Stimulated activated CD8-positive, alpha-beta memory T cell treated with anti-CD3 and anti-CD28 coated beads, Interleukin-15, amount 100 ng/mL, for 4 hours (primary cell): ENCODE data around the gene LRRC25.

Source experiments
- DNase-seq, 2 donors: peaks; one replicate each; pipeline ENCODE4 v3.0.0-alpha.2; 2020; ENCODE audit warnings: low read depth in 2 of 2

Gene LRRC25

DNA sequence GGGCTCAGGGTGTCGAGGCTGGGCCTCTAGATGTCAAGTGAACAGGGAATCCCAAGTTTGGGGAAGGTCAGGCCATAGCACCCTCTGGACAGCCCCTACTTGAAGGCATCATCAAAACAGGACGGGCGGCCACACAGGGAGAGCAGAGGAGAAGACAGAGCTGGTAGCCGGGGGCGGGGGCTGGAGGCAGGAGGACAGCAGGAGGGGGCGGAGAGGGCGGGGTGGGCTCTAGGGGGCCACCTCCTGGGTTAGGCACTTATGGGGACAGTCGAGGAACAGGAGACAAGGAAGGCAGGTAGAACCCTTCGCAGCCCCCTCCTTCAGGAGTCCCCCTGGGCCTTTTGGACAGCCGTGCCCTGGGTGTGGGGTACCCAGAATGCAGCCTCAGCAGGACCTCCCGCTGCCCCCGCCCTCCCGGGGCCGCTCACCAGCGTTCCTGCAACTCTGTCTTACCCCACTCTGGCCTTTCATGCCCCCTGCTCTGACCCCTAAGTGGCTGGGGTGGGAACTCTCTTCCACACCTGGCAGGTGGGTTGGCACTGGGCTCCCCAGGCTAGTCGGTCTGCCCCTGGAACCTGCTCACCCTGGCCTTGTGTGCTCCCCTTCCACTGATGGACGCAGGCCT, 27.6 kb upstream of the LRRC25 start:
- no peak for DNase-seq

DNA sequence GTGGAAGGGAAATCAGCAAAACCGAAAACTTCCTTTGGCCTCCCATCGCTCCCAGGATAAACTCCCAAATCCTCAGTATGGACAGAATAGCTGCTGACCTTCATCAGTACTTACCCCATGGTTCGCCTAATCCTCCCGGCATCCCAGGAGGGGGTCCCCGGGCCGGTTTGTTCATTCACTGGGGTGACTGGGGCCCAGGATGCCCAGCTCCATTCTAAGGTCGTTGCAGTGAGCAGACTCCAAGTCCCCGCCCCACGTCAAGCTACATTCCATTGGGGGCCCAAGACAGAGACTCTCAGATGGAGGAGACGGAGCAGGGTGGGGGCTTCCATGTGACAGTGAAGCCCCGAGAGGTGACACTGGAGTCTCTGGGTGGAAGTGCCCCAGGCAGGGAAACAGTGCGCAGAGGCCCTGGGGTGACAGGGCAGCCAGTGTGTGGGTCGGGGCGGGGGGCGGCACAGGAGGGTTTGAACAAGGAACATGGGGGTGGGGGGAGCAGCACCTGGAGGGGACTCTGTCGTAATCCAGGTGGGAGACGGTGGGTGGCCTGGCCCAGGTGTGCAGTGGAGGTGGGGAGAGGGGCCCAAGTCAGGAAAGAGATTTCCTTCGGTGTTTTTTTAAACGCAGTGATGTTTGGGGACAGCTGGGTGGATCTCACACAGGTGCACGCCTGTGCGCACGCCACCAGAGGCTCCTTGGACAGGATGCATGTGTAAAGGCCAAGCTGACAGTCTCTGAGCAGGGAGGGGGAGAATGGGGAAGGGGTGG, 26.9 kb upstream of the LRRC25 start:
- no peak for DNase-seq

DNA sequence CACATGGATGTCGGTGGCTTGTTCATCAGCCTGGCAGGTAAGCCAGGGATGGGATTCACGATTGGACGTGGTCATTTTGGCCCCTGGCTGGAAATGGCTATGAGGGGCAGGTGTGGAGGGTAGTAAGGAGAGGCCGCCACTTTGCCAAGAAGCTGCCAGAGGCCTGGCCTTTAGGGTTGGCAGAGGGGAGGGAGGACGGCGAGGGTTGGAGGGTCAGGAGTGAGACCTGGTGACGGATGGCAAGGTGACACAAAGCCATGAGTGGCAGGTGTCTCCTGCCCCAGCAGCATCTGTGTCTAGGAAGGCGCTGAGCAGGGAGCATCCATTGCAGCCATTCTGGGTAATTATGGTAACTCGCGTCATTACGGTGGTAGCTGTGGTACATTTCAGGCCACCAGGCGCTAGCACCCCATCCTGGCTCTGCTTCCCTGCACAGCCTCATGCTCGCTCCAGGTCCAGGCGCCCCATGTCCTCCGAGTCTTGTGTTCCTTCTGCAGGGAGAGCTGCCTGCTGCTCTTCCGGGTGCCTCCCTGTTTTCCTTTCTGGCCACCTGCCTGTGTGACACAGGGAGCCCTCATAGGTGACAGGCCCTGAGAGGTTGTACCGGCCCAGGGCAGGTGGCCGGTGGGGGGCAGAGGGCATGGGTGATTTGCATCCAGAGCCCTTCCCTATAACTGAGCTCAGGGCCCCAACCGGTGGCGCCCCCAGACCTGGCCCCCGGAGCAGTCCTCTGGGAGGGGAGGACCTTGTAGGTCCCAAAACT, 26.0 kb upstream of the LRRC25 start:
- no peak for DNase-seq

DNA sequence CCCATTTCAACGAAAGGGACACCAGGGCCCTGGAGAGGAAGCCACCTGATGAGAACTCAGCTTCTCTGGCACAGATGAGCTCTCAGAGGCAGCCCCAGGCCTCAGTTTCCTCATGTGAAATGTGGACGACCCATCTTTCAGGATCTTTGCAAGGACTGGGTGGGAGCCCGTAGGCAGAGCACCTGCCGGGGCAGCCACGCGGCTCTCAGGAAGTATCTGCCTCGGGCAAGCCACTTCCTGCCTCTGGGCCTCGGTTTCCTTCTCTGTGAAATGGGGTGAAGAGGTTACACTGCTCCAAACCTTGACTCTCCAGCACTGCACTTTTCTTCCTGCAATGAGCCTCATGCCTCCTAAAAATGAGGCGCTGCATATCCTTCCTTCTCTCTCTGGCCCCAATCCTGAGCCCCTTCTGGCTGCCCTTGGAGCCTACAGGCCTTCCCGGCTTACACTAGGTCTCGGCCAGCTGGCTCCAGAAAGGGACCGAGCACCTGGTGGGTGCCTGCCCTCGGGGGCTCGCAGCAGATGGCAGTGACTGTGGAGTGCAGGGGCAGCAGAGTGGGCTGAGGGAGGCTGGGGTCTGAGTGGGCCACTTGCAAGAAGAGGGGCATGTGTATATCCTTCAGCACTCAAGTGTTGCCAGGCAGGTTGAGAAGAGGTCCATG, 25.2 kb upstream of the LRRC25 start:
- DNase-seq = no peak

DNA sequence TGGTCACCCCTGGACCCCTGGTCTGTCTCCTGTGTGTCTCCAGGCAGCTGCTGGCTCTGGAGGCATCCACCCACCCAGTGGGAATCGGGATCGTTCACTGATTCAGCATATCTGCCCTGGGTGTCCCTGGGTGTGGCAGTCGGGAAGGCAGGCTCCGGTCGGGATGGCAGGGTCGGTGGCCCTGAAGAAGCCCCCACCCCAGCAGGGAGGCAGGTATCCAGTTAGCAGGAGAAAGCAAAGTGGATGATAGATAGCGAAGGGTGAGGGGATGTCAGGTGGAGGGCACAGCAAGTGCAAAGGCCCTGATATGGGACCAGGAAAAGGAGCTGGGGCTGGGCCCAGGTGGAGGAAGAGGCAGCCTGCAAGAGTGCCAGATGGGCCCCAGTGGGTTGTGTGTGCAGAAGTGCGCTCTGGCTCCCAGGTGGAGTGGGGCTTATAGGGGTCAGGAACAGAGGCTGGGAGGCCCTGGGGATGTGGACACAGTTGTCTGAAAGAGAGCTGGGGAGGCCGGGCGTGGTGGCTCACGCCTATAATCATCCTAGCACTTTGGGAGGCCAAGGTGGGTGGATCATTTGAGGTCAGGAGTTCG, 24.0 kb upstream of the LRRC25 start:
- no peak for DNase-seq

DNA sequence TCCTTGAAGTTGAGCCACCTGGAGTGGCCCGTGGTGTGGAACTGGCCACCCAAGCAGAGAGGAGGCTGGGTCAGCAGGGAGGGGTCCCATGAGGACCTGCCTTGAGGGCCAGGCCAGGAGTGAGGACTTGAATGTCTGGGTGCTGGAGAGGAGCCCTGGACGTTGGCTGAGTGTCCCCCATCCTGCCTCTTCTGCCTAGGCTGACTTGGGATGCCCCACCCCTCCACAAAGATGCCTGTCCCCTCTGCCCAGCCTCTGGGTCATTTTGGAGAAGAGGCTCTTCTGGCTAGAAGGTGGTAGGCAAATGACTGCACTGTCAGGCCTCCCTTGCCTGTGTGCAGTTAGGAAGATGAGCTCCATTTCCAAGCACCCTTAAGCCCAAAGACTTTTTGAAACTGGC, 23.5 kb upstream of the LRRC25 start:
- DNase-seq = no peak

DNA sequence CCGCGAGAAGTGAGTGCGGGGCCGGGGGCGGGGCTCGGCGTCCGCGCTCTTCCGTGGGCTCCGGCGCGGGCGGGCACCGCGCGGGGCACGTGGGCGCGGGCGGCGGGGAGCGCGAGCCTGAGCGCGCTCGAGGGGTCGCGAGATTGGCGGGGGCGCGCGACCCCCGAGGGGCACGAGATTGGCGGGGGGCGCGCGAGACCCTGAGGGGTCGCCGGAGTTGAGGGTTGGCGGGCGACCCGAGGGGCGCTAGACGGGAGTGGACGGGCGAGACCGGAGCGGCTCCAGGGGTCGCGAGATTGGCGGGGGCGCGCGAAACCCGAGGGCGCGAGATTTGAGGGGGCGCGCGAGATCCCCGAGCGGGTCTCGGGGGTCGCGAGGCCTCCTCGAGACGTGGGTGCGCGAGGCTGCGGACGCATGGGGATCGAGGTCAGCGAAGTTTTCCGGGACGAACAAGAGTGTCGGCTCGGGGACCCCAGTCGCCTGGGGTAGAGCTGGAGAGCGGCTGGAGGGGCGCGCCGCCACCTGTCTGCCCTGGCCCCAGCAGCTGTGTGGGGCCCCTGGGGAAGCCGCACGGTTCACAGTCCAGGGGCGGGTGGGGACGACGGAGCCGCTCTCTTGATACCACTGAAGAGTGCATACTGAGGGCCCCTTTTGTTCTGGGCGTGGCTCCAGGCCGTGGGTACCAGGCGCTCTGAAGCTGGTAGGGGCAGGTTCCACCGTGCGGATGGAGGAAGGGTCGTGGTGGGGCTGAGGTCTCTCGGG, 22.5 kb upstream of the LRRC25 start:
- DNase-seq = no peak

DNA sequence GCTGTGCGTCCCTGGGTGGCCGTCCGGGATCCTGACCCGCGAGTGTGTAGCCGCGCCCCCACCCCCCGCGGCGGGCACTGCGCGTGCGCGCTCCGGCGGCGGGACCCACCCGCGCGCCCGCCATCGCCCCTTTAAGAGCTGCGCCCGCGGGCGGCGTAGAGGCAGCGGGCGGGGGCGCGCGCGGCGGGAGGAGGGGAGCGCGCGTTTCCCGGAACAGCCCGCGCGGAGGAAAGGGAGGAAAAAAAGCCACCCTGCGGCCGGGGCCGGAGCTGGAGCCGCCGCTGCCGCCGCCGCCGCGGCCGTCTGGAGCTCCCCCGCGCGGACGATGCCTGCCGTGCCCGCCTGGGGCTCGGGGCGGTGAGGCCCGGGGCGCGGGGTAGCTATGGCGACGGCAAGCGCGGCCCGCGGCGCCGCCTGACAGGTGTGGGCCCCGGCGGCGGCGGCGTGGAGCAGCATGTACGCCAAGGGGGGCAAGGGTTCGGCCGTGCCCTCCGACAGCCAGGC, 21.8 kb upstream of the LRRC25 start, which contains the start of gene SSBP4:
Gene SSBP4 (plus strand): TSS at position 204 of the 504 bp plus-strand sequence. CDS start 251 bp downstream, at position 455.
- DNase-seq = peak in 1 of 2 donors; percentile 47

DNA sequence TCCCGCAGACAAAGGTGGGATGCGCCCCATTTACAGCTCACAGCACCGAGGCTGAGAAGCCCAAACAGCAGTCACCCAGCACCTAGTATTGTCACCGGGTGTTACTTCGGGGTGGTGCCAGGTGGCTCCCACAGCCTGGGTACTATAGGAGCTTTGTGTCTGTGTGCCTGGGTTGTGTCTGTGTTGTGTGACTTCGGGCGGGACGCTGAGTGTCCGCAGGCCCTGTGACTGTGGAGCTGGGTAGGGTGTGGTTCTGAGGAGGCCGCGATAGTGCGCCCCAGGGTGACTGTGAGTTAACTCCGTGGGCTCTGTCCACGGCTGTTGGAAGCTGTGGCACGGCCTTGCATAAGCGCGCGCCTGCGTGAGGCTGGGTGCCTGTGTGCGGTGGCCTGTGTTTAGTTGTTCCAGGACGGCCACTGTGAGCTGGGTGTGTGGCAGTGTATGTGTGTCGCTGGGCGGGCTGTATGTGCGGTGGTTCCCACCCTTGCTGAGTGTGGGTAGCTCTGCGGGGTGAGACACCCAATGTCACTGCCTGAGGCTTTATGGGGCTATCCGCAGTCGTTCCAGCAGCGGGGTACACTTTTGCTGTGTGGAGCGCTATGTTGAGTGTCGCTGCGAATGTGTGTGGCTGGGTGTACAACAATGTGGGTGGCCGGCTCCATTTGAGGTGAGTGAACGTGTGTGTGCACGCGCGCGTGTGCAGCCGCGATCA, 21.2 kb upstream of the LRRC25 start:
- no peak for DNase-seq

DNA sequence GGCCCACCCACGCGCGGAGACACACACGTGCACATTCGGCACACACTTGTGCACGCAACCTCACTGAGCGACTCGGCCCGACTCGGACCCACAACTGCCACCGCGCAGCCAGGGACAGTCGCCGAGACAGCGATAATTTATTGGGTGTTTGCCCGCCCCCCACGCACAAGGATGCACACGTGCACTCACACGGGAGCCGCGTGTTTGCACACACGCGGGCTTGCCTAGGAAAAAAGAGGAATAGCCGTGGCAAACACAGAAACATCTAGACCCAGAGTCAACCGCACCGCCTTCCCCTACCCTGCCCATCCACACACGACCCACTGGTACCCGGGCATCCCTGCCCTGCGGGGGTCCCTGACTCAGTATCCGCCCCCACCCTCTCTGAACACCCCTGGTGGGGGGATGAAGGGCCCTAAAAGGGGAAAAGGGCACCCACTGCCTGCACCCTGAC, 20.6 kb upstream of the LRRC25 start:
- DNase-seq = no peak

DNA sequence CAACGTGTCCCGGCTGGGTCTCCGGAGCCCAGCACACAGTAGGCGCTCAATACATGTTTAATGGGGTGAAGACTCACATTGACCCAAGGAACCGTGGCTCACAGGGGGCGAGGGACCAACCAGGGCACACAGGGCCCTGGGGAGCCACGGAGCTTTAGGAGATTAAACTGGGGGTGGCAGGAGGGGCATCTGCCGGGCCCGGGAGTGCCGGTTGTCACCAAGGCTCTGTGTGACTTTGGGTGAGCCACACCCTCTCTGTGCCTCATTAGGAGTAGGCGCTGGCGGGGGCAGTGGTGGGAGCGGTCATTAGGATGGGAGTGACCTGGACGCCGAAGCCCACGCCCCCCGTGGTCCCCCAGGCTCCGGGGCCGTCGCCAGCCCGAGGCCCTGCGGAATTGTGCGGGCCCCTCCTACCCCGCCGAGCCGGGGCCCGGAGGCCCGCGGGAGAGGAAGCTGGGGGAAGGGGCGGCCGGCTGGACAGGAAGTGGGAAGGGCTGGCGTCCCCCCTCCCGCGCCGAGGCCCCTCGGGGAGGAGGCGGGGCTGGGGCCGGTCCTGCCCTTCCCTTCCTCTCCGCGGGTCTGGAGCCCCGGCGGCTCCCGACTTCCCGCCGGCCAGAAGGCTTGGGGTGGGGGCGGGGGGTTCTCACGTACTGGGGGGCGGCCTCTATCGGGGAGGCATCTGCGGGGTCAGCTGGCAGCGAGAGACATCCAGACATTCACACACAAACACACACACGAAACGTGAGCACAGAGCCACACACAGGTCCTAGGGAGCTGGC, 20.0 kb upstream of the LRRC25 start:
- no peak for DNase-seq

DNA sequence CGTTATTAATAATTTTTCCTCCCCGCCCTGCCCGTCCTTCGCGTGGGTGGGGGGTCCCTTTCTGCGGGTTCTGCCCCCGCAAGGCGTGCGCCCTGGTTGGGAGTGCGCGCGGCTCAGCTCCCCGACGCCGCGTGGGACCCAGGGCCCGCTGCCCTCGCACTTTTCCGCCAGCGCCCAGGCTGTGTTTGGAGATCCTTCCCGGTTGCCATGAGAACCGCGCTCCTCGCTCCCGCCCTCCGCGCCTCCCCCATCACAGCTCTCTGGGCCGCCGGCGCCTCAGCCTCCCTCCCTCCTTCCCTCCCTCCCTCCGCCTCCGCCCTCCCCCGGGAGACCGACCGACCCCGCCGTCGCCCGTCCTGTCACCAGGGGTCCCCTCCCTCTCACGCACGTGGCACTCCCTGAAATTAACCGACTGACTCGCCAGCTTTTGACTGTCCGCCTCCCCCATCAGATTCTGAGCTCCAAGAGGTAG, 19.4 kb upstream of the LRRC25 start:
- peak; percentile 43 to 58 for DNase-seq

DNA sequence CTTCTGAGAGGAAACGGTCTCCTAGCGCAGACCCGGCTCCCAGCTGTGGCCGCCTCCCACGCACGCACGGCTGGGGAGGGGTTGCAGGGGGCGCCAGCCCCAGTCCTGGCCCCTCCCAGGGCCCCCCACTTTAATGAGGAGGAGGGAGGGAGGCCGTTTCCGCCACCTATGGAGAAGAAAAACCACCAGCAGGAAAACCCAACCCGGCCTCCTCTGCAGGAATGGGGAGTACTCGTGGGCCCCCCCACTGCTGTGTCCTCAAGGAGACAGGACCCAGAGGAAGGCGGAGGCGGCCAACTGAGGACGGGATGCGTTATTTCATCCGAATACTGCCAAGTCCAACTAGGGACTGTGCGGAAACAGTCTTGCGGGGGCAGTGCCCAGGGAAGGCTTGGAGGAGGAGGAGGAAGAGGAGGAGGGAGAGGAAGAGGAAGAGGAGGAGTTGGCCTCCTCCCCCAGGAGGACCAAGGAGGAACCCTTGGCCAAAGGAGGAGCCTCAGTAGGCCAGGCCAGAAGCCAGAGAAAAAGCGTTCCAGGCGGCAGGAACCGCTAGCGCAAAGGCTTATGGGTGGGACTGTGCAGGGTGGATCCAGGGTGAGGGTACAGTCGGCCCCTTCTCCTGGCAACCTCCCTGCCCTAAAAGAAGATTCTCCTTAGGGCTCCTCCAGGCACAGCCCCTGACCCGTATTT, 17.9 kb upstream of the LRRC25 start:
- DNase-seq = no peak

DNA sequence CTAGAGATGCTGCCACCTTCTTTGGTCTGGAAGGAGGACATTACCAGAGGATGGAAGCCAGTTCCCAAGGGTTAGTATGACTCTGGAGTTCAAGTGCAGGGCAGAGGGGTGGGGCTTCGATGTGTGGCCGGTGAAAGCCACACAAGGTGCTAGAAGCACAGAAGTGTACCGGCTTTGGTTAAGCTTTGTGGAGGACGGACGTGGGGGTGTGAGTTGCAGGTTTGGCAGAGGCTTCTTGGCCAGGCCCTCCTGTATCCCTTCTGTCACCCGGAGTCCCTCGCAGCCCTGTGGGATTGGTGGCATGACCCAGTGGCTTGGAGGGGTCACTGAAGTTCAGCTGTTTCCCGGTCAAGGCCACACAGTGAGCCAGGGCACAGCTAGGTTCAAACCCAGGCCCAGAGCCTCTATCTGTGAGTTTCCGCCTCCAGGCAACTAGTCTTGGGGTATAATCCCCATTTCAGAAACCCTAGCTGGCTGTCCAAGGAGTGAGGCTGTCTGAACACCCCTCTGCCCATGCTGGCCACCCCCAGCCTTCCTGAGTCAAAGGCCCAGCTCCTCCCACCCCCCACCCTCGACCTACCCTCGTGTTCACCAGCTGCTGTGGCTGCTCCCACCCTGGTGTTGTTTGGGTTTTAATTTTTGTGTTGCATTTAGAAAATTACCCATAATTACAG, 17.2 kb upstream of the LRRC25 start:
- DNase-seq = no peak

DNA sequence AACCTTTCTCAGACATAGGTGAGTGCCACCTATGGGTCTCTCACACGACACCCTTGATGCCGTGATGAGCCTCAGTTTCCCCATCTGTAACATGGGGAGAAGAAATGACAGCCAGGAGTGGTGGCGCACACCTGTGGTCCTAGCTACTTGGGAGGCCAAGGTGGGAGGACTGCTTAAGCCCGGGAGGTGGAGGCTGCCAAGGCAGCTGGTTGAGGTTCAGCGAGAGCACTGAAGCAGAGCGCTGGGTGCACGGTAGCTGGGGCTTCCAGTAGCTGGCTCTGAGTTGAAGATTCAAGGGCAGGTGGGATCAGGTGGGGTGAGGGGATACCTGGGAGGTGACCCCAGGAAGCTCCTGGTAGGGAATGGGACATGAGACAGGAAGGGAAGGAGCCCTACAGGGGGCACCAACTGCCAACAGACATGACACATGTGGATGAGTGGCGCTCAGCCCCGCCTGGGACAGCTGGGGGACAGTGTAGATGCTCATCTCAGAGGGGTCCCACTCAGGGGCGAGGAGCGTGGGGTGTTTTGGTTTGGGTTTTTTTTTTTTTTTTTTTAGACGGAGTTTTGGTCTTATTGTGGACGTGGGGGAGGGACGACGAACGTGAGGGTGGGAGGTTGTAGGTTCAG, 15.3 kb upstream of the LRRC25 start:
- no peak for DNase-seq

DNA sequence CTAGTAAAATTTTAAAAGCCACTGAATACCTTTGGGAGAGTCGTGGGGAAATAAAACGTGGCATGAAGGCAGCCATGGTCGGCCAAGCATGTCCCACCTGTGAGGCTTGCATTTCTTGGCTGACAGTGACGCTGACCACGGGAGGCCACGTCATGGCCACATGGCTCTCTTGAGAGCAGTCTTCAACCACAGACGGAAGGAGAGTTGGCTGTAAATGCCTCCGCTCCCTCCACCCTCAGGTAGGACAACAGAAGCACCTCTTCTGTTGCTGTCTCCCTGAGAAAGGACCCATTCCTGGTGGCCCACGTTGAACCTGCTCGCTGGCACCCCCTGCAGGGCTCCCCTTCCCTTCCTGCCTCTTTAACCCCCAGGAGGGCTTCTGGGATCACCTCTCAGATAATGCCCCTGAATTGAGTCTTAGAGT, 10.6 kb upstream of the LRRC25 start:
- DNase-seq = no peak

DNA sequence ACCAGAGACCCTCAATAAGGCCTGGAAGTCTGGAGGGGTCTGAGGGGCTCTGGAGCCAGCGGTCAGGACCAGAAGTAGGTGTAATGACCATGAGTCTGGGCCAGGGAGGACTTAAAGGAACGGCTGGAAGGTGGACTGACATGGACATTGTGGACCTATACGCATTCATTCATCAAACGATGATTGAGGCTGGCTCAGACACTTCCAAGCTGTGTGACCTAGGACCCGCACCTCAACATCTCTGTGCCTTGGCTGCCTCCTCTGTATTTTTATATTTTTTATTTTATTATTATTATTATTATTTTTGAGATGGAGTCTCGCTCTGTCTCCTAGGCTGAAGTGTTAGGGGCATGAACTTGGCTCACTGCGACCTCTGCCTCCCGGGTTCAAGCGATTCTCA, 9.3 kb upstream of the LRRC25 start:
- no peak for DNase-seq
